Activated T-helper 17 cell treated with anti-CD3 and anti-CD28 coated beads, Interleukin-2, amount 50 U/mL, for 72 hours (primary cell): Measurements from ENCODE around the gene UBFD1. TPM values are rescaled to one million over a fixed set of nuclear protein-coding genes. Genes with fewer than 3 reads are reported as not detected.
"Not testable (repeated sequence)": the region's sequence is repeated elsewhere in the genome, so short reads cannot be mapped to it uniquely, and the experiment has no call there.

Source experiments
- ATAC-seq: fragments of 150-1000 bp; cut with Tn5 transposase; replicated peaks from 2 replicates; pipeline ENCODE4 v1.10.0; 2021; ENCODE audit warnings: mild to moderate bottlenecking, moderate library complexity
- H3K27ac Mint-ChIP-seq: one replicate; pipeline ENCODE4 v1.8.0; 2022; ENCODE audit warnings: mixed read lengths
- H3K27me3 Mint-ChIP-seq: one replicate; pipeline ENCODE4 v1.8.0; 2022; ENCODE audit warnings: mixed read lengths
- H3K36me3 Mint-ChIP-seq: one replicate; pipeline ENCODE4 v1.8.0; 2022; ENCODE audit warnings: low read depth, mild to moderate bottlenecking, mixed read lengths
- H3K4me1 Mint-ChIP-seq: one replicate; pipeline ENCODE4 v1.8.0; 2022; ENCODE audit warnings: mixed read lengths
- H3K4me3 Mint-ChIP-seq: one replicate; pipeline ENCODE4 v1.8.0; 2022; ENCODE audit warnings: mild to moderate bottlenecking, mixed read lengths
- H3K9me3 Mint-ChIP-seq: one replicate; pipeline ENCODE4 v1.8.0; 2022; ENCODE audit warnings: mixed read lengths
- total RNA-seq, 2 donors: library from RNA; stranded (reverse); gene quantifications; one replicate each; pipeline ENCODE4 v1.2.3, GENCODE V29; 2022

Gene UBFD1
- total RNA-seq, 2 donors from 2014 or later, result 42.1 to 58.2 TPM

- H3K4me1 Mint-ChIP-seq, result no peaks in the 10 kb centered on the region
- ATAC-seq, result no peak
- peaks cover 78% of the 10 kb centered on the region for H3K36me3 Mint-ChIP-seq
- H3K4me3 Mint-ChIP-seq, result no peak overlapping the region
- H3K9me3 Mint-ChIP-seq, result no peaks in the 10 kb centered on the region
- H3K27ac Mint-ChIP-seq, result no peak overlapping the region
- H3K27me3 Mint-ChIP-seq, result no peaks in the 10 kb centered on the region
Measured at GRCh38 chr16:23538919-23539278, 18.6 kb upstream of the UBFD1 start.

GRCh38 chr16:23539984-23540816 is 17.3 kb upstream of the UBFD1 start:
- Mint-ChIP-seq H3K27ac (no peak overlapping the region), H3K4me3 (no peak overlapping the region), H3K9me3 (no peaks in the 10 kb centered on the region), H3K36me3 (peaks cover 71% of the 10 kb centered on the region), H3K27me3 (no peaks in the 10 kb centered on the region), H3K4me1 (no peaks in the 10 kb centered on the region)
- no peak for ATAC-seq

GRCh38 chr16:23540817-23541178 is 16.7 kb upstream of the UBFD1 start:
- not testable (repeated sequence) for H3K27ac Mint-ChIP-seq, H3K4me1 Mint-ChIP-seq, H3K4me3 Mint-ChIP-seq, ATAC-seq, H3K27me3 Mint-ChIP-seq, H3K9me3 Mint-ChIP-seq
- peaks cover 74% of the 10 kb centered on the region for H3K36me3 Mint-ChIP-seq

- no peaks in the 10 kb centered on the region for H3K9me3 Mint-ChIP-seq
- H3K27ac Mint-ChIP-seq, result no peak overlapping the region
Measured at GRCh38 chr16:23544436-23544835, 13.1 kb upstream of the UBFD1 start.

GRCh38 chr16:23549938-23550337 is 7.6 kb upstream of the UBFD1 start:
- Mint-ChIP-seq H3K36me3 (peaks cover 87% of the 10 kb centered on the region), H3K4me1 (no peaks in the 10 kb centered on the region), H3K9me3 (no peaks in the 10 kb centered on the region)

More at GRCh38 chr16:23544436-23544835, 13.1 kb upstream of the UBFD1 start:
- no peak for ATAC-seq
- no peaks in the 10 kb centered on the region for H3K27me3 Mint-ChIP-seq
- no peaks in the 10 kb centered on the region for H3K4me1 Mint-ChIP-seq
- no peak overlapping the region for H3K4me3 Mint-ChIP-seq
- peaks cover 87% of the 10 kb centered on the region for H3K36me3 Mint-ChIP-seq

GRCh38 chr16:23552161-23552560 is 5.4 kb upstream of the UBFD1 start:
- ATAC-seq, result no peak
- H3K4me1 Mint-ChIP-seq, result no peaks in the 10 kb centered on the region
- H3K9me3 Mint-ChIP-seq, result no peaks in the 10 kb centered on the region
- H3K36me3 Mint-ChIP-seq, result peaks cover 75% of the 10 kb centered on the region
- no peak overlapping the region for H3K27ac Mint-ChIP-seq
- no peaks in the 10 kb centered on the region for H3K27me3 Mint-ChIP-seq
- no peak overlapping the region for H3K4me3 Mint-ChIP-seq

More at GRCh38 chr16:23549938-23550337, 7.6 kb upstream of the UBFD1 start:
- Mint-ChIP-seq H3K27me3 (no peaks in the 10 kb centered on the region), H3K27ac (no peak overlapping the region), H3K4me3 (no peak overlapping the region)
- no peak for ATAC-seq

- H3K27ac Mint-ChIP-seq, result no peak overlapping the region
- no peak overlapping the region for H3K4me3 Mint-ChIP-seq
- H3K27me3 Mint-ChIP-seq, result no peaks in the 10 kb centered on the region
- no peaks in the 10 kb centered on the region for H3K9me3 Mint-ChIP-seq
- H3K4me1 Mint-ChIP-seq, result peaks cover 6% of the 10 kb centered on the region
- no peak for ATAC-seq
- H3K36me3 Mint-ChIP-seq, result peaks cover 68% of the 10 kb centered on the region
Measured at GRCh38 chr16:23554536-23554935, 3.0 kb upstream of the UBFD1 start.

GRCh38 chr16:23557779-23558702 is 514 bp downstream of the UBFD1 start:
- H3K4me1 Mint-ChIP-seq, result peaks cover 8% of the 10 kb centered on the region
- peak; percentile 14 for ATAC-seq
- H3K27me3 Mint-ChIP-seq, result no peaks in the 10 kb centered on the region
- H3K36me3 Mint-ChIP-seq, result peaks cover 68% of the 10 kb centered on the region
- peak overlapping the region; percentile 95 for H3K27ac Mint-ChIP-seq
- H3K4me3 Mint-ChIP-seq, result peak overlapping the region; percentile 93
- H3K9me3 Mint-ChIP-seq, result no peaks in the 10 kb centered on the region

GRCh38 chr16:23561586-23561985 is 4.1 kb downstream of the UBFD1 start:
- H3K27me3 Mint-ChIP-seq, result no peaks in the 10 kb centered on the region
- no peak overlapping the region for H3K27ac Mint-ChIP-seq
- no peak overlapping the region for H3K4me3 Mint-ChIP-seq
- ATAC-seq, result no peak
- H3K36me3 Mint-ChIP-seq, result peaks cover 92% of the 10 kb centered on the region
- peaks cover 13% of the 10 kb centered on the region for H3K4me1 Mint-ChIP-seq
- no peaks in the 10 kb centered on the region for H3K9me3 Mint-ChIP-seq

- ATAC-seq, result no peak
- Mint-ChIP-seq H3K27me3 (no peaks in the 10 kb centered on the region), H3K4me1 (peaks cover 13% of the 10 kb centered on the region), H3K9me3 (no peaks in the 10 kb centered on the region), H3K4me3 (no peak overlapping the region), H3K27ac (no peak overlapping the region), H3K36me3 (peaks cover 92% of the 10 kb centered on the region)
Measured at GRCh38 chr16:23562505-23562904, 5.0 kb downstream of the UBFD1 start.

- Mint-ChIP-seq H3K27ac (peak overlapping the region; percentile 28), H3K4me3 (no peak overlapping the region), H3K4me1 (peaks cover 13% of the 10 kb centered on the region), H3K36me3 (peaks cover 99% of the 10 kb centered on the region), H3K9me3 (no peaks in the 10 kb centered on the region), H3K27me3 (no peaks in the 10 kb centered on the region)
- ATAC-seq, result no peak
Measured at GRCh38 chr16:23563186-23563585, 5.7 kb downstream of the UBFD1 start.

- peaks cover 5% of the 10 kb centered on the region for H3K4me1 Mint-ChIP-seq
- H3K27ac Mint-ChIP-seq, result no peak overlapping the region
- no peaks in the 10 kb centered on the region for H3K27me3 Mint-ChIP-seq
- H3K36me3 Mint-ChIP-seq, result peaks cover 100% of the 10 kb centered on the region
- H3K4me3 Mint-ChIP-seq, result no peak overlapping the region
- no peak for ATAC-seq
- H3K9me3 Mint-ChIP-seq, result no peaks in the 10 kb centered on the region
Measured at GRCh38 chr16:23564575-23565363, 7.2 kb downstream of the UBFD1 start.

GRCh38 chr16:23566724-23567123 is 9.2 kb downstream of the UBFD1 start:
- H3K4me3 Mint-ChIP-seq, result no peak overlapping the region
- no peak overlapping the region for H3K27ac Mint-ChIP-seq
- no peaks in the 10 kb centered on the region for H3K27me3 Mint-ChIP-seq
- no peak for ATAC-seq
- peaks cover 5% of the 10 kb centered on the region for H3K4me1 Mint-ChIP-seq
- peaks cover 100% of the 10 kb centered on the region for H3K36me3 Mint-ChIP-seq
- no peaks in the 10 kb centered on the region for H3K9me3 Mint-ChIP-seq

- peaks cover 5% of the 10 kb centered on the region for H3K4me1 Mint-ChIP-seq
- no peaks in the 10 kb centered on the region for H3K9me3 Mint-ChIP-seq
- ATAC-seq, result no peak
- H3K36me3 Mint-ChIP-seq, result peaks cover 100% of the 10 kb centered on the region
- H3K4me3 Mint-ChIP-seq, result no peak overlapping the region
- no peaks in the 10 kb centered on the region for H3K27me3 Mint-ChIP-seq
- H3K27ac Mint-ChIP-seq, result no peak overlapping the region
Measured at GRCh38 chr16:23567602-23568001, 10.1 kb downstream of the UBFD1 start.
